NCI-H526 (cell line): ENCODE data around the gene APOBEC2.

Source experiments
- DNase-seq, 2 experiments: peaks; one replicate each; lab custom pipeline; 2025; lab: John Stamatoyannopoulos, UW

Gene APOBEC2

DNA sequence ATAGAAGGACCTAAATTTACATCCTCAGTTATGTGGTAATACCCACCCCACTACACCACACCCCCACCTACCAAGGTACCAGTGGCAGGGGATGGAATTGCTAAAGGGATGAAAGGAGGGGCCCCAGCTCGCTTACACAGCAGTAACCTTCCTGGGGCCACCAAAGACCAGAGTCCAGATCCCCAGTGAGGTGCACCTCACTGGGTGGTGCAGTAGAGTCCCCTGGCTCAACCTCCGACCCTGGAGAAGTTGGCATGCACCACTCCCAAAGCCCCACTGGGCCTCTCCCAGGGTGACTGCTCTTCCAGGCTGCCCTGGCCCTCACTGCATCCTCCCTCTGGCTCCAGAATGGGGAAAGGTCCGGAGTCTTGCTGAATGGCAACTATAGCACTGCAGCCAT is 14.8 kb upstream of the APOBEC2 start:
- DNase-seq, result no peak

- DNase-seq, result peak in 1 of 2 experiments; percentile 76
Measured at GRCh38 chr6:41039060-41039998, 13.7 kb upstream of the APOBEC2 start, which contains the start of gene UNC5CL. Gene UNC5CL, minus strand, starts transcription at chr6:41039221. Its CDS starts 4,147 bp downstream, at chr6:41035074.

DNA sequence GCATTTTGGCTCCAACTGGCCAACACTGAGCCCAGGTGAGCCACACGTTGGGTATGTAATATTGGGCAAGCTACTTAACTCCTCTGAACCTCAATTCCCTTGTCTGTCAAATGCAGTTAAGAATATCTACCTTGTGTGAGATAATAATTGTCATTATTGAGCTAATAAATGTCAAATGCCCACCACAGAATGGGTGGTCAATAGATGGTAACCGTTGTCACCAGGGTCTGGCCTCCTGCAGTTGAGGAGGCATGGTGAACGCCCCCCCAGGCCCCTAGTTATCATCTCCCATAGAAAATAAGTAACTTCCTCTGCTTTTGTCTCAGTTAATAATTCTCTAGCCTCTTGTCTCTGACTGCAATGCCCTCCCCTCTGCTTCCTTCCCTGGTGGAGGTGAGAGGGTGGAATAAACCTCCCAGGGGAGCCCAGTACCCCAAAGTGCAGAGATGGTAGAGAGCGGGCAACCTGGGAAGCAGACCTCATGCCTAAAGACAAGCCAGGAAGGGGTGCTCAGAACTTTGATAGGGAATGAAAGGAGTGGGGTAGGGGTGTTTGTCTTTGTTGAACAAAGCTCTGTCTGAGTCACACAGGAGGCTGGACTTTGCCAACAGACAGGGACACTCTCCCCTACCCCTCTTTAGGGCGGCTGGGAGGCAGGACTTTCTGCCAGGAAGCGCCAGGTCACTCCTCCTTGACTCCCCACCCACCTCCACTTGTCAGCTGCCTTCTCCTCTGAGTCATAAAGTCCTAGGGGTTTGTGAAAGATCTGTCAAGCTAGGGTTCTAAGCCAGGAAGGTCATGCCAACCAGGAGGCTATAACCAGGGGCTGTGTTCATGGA is 12.7 kb upstream of the APOBEC2 start:
- no peak for DNase-seq

DNA sequence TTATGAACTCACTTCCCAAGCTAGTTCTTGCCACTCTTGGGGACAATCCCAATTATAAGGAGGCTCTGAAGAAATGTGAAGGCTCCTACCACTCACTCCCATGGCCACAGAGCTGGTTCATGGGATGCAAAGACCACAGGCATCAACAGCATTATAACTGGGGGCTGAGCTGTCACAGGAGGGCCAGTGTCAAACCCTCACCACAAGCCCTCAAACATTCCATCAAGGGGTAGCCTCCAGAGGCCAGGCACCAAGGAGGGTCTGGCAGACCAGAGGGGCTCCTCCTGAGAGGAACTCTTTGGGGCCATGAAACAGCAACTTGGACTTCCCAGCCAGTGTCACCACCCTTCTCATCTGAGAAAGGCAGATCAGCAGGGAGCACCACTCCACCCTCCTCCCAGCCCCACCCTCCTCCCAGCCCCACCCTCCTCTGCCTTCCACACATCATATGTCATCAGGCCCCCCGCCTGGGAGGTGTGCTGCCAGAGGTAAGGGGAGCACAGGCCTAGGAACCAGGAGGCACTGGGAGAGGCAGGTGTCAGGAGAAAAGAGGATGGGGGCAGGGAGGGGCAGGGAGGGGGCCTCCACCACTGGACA is 12.0 kb upstream of the APOBEC2 start:
- DNase-seq, result no peak

- DNase-seq, result no peak
Measured at GRCh38 chr6:41042226-41043055, 10.6 kb upstream of the APOBEC2 start, which contains the start of gene TSPO2. Gene TSPO2, plus strand, starts transcription at chr6:41042467. Its CDS starts 519 bp downstream, at chr6:41042986.

- DNase-seq, result no peak
Measured at GRCh38 chr6:41043151-41043550, 9.9 kb upstream of the APOBEC2 start.

- DNase-seq, result no peak
Measured at GRCh38 chr6:41045664-41046063, 7.3 kb upstream of the APOBEC2 start.

DNA sequence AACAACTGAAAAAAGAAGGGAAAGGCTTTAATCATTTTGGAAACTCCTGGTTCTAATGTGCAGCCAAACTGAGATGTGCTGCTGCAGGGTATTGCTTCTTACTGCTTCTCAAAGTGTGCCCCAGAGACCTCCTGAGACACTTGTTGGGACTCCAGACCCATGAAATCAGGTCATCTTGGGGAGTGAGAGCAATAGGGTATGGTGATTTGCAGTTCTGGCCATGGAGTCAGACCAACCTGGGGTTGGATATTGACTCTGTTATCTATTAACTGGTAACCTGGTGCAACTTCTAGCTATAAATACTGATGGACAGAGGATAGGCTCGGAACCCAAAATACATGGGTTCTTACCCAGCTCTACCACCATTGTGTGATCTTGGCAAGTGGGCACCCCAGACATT is 6.9 kb upstream of the APOBEC2 start:
- DNase-seq, result no peak

DNA sequence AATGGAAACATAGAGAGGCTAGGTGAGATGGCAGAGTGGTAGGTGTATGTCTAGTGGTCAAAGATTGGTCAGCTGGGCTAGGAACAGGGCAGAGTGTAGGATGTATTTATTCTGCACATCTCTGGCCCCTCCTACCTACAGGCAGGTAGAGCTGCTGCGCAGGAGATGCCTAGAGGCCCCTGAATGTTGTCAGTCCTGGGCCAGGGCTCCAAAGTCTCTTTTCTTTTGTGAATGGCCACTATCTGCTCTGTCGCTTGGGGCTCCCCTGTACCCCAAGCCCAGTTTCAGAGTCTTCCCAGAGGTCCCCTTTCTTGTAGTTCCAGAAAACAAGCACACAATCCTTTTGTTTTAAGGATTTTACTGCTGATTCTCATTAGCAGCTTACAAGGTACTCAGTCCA is 5.7 kb upstream of the APOBEC2 start:
- no peak for DNase-seq

DNA sequence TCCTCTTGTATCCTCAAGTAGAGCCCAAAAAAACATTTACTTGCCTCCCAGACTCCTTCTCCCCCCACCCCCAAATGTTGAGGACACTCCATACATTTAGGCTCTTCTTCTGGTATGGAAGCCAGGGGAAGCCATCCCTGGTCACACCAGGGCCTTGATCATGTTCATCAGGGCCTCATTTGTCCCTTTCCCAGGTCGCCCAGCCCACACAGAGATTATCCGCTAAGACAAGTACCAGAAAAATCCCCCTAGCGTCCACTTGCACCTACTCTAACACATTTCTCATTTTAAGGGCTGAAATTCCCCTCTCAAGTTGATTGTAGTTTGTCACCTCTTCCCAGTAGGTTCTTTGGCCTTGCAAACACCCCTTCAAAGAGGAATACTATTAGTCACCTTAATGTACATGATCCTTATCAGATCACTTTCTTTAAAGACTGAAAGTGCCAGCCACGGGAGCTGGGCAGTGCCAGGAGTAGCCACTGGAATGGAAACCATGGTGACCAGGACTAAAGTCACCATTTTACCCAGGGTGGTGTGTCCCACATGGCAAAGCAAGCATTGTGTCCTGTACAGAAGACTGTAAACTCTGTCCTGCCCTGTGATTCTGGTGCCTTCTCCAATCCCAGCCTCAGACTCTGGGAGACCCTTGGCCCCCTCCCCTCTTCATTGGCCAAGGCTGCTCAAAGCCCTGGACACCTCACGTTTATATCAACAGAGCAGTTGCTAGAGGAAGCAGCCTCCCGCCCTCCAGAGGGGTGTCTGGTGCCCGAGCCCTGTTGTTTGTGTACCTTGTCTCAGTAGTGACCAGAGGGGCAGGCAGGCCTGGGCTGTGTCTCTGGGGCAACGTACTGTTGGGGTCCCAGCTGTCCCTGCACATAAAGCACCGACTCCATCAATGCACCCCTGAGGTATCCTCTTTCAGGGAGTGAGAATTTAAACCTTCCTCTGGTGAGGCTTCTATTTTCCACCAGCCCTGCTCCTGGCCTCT is 5.0 kb upstream of the APOBEC2 start:
- DNase-seq, result no peak

DNA sequence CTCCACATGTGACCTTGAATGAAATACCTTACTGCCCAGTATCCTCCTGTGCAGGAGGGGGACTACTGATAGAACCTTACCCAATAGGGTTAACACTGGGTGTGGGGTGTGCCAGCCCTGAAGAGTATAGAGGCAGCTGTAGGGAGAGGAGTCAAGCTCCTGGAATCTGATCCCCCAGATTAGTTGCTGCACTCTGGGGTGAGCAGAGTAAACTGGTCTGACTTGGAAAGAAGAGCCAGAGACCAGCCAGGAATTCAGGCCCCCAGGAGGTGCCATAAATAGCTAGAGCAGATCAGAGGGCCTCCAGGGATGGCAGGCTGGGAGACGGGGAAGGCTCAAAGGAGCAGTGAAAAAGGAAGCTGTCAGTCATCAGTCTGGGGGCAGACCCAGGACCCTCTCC is 3.5 kb upstream of the APOBEC2 start:
- no peak for DNase-seq

GRCh38 chr6:41049955-41050354 is 3.0 kb upstream of the APOBEC2 start:
- DNase-seq, result no peak

GRCh38 chr6:41050536-41050935 is 2.5 kb upstream of the APOBEC2 start:
- no peak for DNase-seq

DNA sequence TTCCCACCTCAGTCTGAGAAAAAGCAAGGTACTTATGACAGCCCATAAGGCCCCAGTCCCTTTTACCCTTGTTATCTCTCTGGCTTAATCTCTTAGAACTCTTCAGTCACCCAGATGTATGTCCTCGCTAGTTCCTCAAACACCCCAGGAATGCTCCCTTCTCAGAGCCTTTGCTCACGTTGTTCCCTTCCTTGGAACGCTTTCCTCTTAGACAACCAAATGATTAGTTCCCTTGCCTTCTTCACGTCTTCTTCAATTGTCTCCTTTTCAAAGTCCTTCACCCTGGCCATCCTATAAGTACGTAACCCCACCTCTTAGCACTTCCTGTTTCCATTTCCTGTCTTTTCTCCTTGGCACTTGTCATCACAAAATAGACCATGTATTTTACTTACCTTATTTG is 1.1 kb upstream of the APOBEC2 start:
- no peak for DNase-seq

GRCh38 chr6:41054511-41054910 is 1.5 kb downstream of the APOBEC2 start:
- DNase-seq, result no peak

DNA sequence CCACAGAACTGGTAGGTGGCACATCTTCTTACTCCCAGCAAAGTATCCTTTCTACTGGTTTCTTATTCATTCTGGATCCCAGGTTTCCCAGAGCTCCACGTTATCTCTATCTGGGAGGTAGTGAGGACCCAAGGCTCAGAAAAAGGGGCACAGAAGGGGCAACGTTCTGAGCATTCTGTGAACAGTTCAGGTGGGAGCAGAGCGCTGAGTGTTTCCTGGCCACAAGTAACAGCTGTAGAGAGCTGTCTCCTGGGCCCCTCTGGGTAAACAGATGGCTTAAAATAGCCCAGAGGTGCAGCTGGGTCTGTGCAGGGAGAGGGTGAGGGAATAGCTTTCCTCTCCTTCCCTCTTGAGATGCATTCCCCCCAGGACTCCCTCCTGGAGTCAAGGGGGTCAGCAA is 2.1 kb downstream of the APOBEC2 start:
- peak in 1 of 2 experiments; percentile 20 for DNase-seq

DNA sequence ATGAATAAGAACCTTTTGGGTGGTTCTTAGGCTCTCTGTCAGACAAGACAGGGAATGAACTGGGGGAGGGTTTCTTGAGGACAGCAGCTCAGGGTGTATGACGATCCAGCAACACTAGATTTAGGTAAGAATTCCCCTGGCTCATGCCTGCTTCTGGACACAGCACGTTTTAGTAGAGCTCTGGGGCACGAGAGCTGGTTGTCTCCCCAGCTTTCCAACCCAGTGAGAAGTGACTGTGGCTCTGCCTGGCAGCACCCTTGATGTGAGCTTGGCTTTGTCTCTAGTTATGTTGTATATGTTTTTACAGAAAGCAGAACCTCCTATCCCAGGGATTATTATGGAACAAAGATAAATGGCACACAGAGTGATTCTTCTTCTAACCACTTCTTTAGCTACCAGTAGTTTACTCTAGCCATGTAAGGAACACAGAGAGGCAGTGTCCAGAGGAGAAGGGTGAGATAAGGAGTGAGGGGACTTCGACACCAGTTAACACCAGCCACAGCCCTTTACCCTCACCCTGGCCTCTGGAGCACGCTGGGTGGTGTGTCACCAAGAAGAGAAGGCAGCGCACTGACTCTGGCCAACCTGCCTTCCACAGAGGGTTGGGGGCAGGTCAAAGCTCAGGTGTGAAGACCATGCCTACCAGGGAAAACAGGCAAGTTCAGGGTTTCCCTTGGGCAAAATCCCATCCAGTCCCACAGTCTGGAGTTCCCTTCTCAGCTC is 3.9 kb downstream of the APOBEC2 start:
- no peak for DNase-seq

DNA sequence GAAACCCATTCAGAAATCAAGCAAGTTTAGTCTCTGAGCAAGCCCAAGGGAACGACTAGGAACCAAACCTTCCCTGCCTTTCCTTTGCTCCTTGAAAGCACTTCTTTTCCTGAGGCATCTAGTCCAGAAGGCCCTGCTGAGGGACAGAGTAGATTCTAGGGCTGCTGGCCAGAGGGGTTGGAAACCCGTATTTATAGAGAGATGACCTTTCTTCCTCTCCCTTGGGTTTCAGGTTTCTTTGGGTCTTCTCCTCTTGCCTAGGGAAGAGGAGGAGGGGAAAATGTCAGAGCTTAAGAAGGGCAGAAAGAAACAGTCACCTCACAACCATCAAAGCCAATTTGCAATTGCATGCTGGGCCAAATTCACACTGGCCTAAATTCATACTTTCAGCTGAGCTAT is 5.8 kb downstream of the APOBEC2 start:
- DNase-seq, result no peak

DNA sequence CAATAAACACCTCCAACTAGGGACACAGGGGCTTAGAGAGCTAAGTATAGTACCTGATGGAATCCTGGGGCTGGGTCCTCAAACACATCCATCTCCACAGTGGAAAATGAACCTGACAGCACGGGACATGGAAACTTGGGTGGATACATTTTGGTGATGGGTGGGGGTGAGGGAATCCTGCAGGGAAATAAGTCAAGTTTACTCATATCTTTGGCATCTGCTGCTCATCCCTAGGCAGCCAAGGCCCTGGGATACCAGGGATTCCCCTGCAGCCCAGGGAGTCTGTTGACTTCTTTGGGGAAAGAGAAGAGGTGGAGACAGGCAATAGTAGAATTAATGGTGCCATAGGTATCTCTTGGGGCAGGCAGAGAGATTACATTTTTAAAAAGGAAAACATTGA is 6.6 kb downstream of the APOBEC2 start:
- no peak for DNase-seq
